GM12872 (cell line): ENCODE data around the gene ST8SIA3.

Source experiments
- CTCF ChIP-seq: IDR thresholded peaks from 3 replicates; pipeline ENCODE4 v1.5.1; 2011; ENCODE audit warnings: low read depth, mild to moderate bottlenecking, low read length, moderate library complexity; ENCODE audit not compliant: insufficient read depth

The ST8SIA3 gene

GRCh38 chr18:57329856-57330255, 22.5 kb upstream of the ST8SIA3 start:
- TF ChIP-seq CTCF = no peak

GRCh38 chr18:57331718-57332117, 20.6 kb upstream of the ST8SIA3 start:
- no peak for TF ChIP-seq CTCF

- no peak for TF ChIP-seq CTCF
Observed at GRCh38 chr18:57333940-57334339, 18.4 kb upstream of the ST8SIA3 start.

GRCh38 chr18:57334383-57334782, 18.0 kb upstream of the ST8SIA3 start:
- TF ChIP-seq CTCF = no peak

GRCh38 chr18:57336343-57336742, 16.0 kb upstream of the ST8SIA3 start:
- TF ChIP-seq CTCF = no peak

GRCh38 chr18:57337890-57338289, 14.5 kb upstream of the ST8SIA3 start:
- TF ChIP-seq CTCF = no peak

GRCh38 chr18:57343833-57344232, 8.5 kb upstream of the ST8SIA3 start:
- TF ChIP-seq CTCF = no peak

- no peak for TF ChIP-seq CTCF
Observed at GRCh38 chr18:57346876-57347275, 5.5 kb upstream of the ST8SIA3 start.
